Activated naive CD4-positive, alpha-beta T cell treated with anti-CD3 and anti-CD28 coated beads, Interleukin-2, amount 10 ng/mL, durations not matched to agents 7 days and 5 days (primary cell): ENCODE measurements around the gene DAAM2.

Experiments
- CTCF ChIA-PET: fragments of 350-600 bp; sonication (Branson Sonifier 250); formaldehyde crosslinking; loops from one replicate; lab custom pipeline; 2021; ENCODE audit warnings: antibody characterized with exemption; lab: Charles Lee
- DNase-seq: peaks from one replicate; pipeline ENCODE4 v3.0.0-alpha.2; 2020
- H3K27ac Mint-ChIP-seq: one replicate; pipeline ENCODE4 v1.8.0; 2021; ENCODE audit warnings: mild to moderate bottlenecking, moderate library complexity, mixed read lengths
- H3K27me3 Mint-ChIP-seq: one replicate; pipeline ENCODE4 v1.8.0; 2021; ENCODE audit warnings: mild to moderate bottlenecking, mixed read lengths
- H3K36me3 Mint-ChIP-seq: one replicate; pipeline ENCODE4 v1.8.0; 2021; ENCODE audit warnings: mixed read lengths
- H3K4me1 Mint-ChIP-seq: one replicate; pipeline ENCODE4 v1.8.0; 2021; ENCODE audit warnings: mixed read lengths
- H3K4me3 Mint-ChIP-seq: one replicate; pipeline ENCODE4 v1.8.0; 2021; ENCODE audit warnings: mild to moderate bottlenecking, moderate library complexity, mixed read lengths
- H3K9me3 Mint-ChIP-seq: one replicate; pipeline ENCODE4 v1.8.0; 2021; ENCODE audit warnings: mixed read lengths

The DAAM2 gene

DNA sequence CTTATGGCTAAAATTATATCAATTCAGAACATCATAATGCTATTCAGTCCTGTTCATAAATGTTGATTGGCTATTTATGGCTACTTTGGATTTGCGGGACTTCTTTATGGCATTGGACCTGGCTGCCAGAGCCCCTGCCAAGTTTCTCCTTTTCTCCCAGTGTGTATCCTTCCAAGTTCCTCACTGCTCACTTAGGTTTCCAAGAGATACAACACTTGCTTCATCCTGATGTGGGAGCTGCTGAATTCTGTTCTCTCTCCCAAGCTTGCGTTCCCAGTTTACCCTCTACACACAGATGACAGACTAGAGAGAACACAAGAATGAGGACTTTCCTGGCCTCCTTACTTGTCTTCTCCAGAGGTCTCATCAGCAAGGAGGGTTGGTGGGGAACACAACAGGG is 18.4 kb upstream of the DAAM2 start:
- no peaks in the 10 kb centered on the region for H3K36me3 Mint-ChIP-seq

DNA sequence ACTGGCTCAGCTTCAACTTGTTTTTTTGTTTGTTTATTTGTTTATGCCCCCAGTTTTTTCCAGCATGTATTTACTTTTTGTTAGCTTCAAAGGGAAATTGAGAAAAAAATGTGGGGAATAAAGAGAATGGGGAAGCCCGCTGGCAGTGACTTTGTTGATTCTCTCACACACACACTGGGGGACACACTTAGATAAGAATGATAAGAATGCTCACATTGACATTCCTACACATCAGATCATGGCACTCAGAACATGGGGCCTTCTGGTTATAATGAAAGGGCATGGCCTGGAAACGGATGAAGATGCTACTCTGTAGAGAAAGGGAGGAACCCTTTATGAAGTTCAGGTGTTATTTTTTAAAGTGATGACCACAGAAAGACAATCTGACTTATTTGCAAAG is 15.6 kb upstream of the DAAM2 start:
- no peak overlapping the region for H3K27ac Mint-ChIP-seq
- H3K9me3 Mint-ChIP-seq: no peaks in the 10 kb centered on the region
- CTCF ChIA-PET: no interaction called here
- no peaks in the 10 kb centered on the region for H3K36me3 Mint-ChIP-seq
- no peaks in the 10 kb centered on the region for H3K4me1 Mint-ChIP-seq
- DNase-seq: no peak
- H3K27me3 Mint-ChIP-seq: peaks cover 6% of the 10 kb centered on the region
- no peak overlapping the region for H3K4me3 Mint-ChIP-seq

More for the DNA sequence above, 18.4 kb upstream of the DAAM2 start:
- CTCF ChIA-PET: no interaction called here
- Mint-ChIP-seq H3K4me1 (no peaks in the 10 kb centered on the region), H3K27me3 (peaks cover 6% of the 10 kb centered on the region), H3K4me3 (no peak overlapping the region), H3K27ac (no peak overlapping the region), H3K9me3 (no peaks in the 10 kb centered on the region)
- no peak for DNase-seq

DNA sequence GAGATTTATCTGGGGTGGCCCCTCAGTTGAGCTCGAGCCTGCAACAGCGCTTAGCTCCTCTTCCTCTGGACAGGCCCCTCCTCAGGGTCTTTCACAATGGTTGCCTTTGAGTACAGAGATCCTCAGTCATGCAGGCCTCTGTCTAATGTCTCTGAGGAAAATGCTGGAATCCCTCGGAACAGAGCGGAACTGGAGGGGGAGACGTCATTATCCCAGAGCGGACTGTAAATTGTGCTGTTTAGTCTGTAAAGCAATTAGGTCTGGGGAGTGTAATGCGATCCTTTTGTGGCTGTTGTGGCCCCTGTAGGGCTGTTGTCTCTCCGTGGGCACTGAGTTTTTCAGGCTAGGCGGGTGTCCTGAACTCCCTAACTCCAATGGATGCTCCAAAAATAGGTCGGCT is 15.0 kb upstream of the DAAM2 start:
- no peaks in the 10 kb centered on the region for H3K36me3 Mint-ChIP-seq
- H3K9me3 Mint-ChIP-seq: no peaks in the 10 kb centered on the region
- no peak overlapping the region for H3K4me3 Mint-ChIP-seq
- CTCF ChIA-PET: no interaction called here
- H3K27me3 Mint-ChIP-seq: peaks cover 6% of the 10 kb centered on the region
- no peak for DNase-seq
- no peak overlapping the region for H3K27ac Mint-ChIP-seq
- H3K4me1 Mint-ChIP-seq: no peaks in the 10 kb centered on the region

DNA sequence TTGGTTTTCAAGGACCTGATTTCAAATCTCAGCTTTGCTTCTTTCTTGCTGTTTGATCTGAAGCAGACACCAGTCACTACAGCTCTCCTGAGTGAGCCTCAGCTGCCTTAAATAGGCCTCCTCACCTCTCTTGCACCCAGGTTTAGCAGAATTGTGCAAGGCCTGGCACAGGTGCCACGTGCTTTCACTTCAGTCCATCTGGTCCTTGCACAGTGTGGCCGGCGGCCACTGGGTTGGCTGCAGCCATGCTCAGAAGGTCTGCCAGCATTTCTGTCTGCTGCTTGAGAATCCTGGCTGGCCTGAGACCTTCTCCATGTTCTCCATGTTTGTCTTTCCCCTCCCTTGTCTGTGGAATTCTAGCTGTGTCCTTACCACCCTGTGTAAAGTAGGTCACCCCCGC is 14.5 kb upstream of the DAAM2 start:
- H3K9me3 Mint-ChIP-seq: no peaks in the 10 kb centered on the region
- no peak overlapping the region for H3K27ac Mint-ChIP-seq
- CTCF ChIA-PET: no interaction called here
- no peaks in the 10 kb centered on the region for H3K36me3 Mint-ChIP-seq
- no peak for DNase-seq
- H3K4me1 Mint-ChIP-seq: no peaks in the 10 kb centered on the region
- no peak overlapping the region for H3K4me3 Mint-ChIP-seq
- H3K27me3 Mint-ChIP-seq: peaks cover 6% of the 10 kb centered on the region

DNA sequence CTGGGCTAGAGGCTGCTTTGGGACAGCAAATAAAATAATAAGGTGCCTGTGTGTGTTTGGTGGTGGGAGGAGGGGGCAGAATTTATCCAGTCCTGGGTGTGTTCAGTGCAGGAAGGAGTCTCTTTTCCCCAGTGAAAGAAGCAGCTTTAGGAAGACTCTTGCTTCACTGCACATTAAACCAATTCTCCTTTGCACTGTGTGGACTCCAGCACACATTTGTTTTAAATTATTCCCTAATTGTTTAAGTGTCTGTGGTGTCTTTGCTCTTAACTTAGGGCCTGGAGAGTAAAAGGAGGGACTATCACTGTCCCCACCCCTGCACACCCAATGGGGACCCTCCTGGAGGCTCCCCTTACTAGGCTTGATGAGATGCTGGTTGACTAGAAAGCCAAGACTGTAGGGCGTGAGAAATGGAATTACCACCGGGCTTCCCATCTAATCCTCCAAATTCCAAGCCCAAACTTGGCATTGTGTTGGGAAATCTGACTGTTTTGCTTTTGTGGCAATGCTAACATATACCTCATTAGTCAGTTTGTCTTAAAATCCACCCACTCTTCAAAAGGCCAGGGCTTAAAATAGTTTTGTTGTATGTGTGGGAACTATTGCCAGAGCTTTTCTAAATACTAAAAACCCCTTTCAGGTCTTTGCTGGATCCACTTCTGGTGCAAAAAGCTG is 13.5 kb upstream of the DAAM2 start:
- no peak for DNase-seq
- H3K36me3 Mint-ChIP-seq: no peaks in the 10 kb centered on the region
- H3K27ac Mint-ChIP-seq: no peak overlapping the region
- peaks cover 6% of the 10 kb centered on the region for H3K27me3 Mint-ChIP-seq
- no peak overlapping the region for H3K4me3 Mint-ChIP-seq
- H3K9me3 Mint-ChIP-seq: no peaks in the 10 kb centered on the region
- CTCF ChIA-PET: no interaction called here
- no peaks in the 10 kb centered on the region for H3K4me1 Mint-ChIP-seq

DNA sequence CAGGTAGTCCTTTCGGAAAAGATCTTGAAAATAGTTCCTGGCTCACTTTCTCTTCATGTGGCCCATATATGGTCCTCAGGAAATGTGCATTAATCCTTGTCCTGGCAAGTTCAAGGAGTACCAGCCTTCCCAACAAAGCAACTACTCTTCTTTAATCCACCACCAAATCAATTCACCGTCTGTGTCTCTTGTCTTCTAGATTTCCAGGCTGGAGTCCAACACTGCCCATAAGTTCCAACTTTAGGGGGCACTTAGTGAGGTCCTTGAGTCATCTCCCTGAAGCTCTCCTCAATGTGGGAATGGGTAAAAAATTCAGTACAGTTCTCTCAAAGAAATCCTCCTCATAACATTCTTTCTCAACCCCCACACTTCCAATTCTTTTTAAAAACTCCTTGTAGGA is 6.9 kb upstream of the DAAM2 start:
- Mint-ChIP-seq H3K27me3 (peaks cover 11% of the 10 kb centered on the region), H3K9me3 (no peaks in the 10 kb centered on the region), H3K4me3 (no peak overlapping the region), H3K36me3 (no peaks in the 10 kb centered on the region), H3K4me1 (no peaks in the 10 kb centered on the region), H3K27ac (no peak overlapping the region)
- no peak for DNase-seq
- CTCF ChIA-PET: no interaction called here

DNA sequence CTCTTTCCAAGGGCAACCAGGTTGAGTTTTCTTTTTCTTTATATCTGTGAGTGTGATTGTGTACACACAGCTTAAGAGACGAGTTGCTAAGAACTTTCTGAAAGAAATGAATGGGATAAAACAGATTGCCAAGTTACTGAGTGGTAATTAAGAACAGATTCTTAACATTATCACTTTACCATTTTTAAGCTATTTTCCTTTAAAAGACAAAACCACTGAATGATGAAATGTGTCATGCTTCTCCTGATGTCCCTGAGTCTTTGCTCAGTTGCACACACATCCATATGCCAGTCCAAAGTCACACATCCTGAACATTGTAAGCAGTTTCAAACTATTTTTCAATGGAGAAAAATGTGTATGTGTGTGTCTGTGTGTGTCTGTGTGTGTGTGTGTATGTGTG is 5.5 kb upstream of the DAAM2 start:
- Mint-ChIP-seq H3K9me3 (no peaks in the 10 kb centered on the region), H3K36me3 (no peaks in the 10 kb centered on the region), H3K4me1 (no peaks in the 10 kb centered on the region), H3K27ac (no peak overlapping the region), H3K4me3 (no peak overlapping the region), H3K27me3 (peaks cover 22% of the 10 kb centered on the region)
- DNase-seq: no peak
- CTCF ChIA-PET: no interaction called here

DNA sequence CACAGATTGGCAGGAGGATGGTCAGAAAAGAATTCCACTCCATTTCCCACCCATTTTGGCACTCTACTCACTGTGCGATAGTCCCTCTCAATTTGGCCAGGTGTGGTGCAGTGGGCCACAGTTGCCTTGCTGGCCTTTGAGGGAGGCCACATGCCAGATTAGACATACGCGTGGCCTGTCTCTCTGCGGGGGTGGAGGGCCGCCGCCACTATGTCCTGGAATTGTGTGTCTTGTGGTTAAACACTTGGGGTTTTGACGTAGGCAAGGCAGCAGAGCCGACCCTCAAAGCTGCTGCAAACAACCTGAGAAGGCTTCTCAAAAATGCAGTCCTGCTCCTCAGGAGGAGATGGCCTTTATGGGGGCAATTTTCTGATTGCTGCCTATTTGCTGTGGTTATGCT is 4.9 kb upstream of the DAAM2 start:
- Mint-ChIP-seq H3K27me3 (peaks cover 29% of the 10 kb centered on the region), H3K4me1 (no peaks in the 10 kb centered on the region), H3K36me3 (no peaks in the 10 kb centered on the region), H3K9me3 (no peaks in the 10 kb centered on the region), H3K4me3 (no peak overlapping the region), H3K27ac (no peak overlapping the region)
- CTCF ChIA-PET: no interaction called here
- no peak for DNase-seq

DNA sequence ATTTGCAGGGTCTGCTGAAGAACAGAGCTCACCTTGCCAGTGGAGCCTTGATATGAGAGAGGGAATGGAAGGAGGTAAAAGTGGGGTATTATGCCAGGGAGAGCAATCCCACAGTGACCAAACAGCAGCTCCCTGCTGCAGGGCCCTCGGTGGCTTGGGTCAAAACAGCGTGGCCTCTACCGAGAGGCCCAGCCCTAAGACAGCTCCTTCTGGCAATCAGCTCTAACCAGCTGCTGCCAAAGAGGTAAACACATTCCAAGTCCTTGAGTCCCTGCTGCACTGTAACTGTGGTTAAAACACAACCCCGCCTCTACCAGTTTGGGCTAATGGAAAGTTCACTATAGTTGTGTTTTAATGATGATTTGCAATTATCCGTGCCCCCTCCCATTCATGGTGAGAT is 1.4 kb upstream of the DAAM2 start:
- Mint-ChIP-seq H3K36me3 (no peaks in the 10 kb centered on the region), H3K4me3 (no peak overlapping the region), H3K27me3 (peaks cover 62% of the 10 kb centered on the region), H3K27ac (no peak overlapping the region), H3K4me1 (no peaks in the 10 kb centered on the region), H3K9me3 (no peaks in the 10 kb centered on the region)
- no peak for DNase-seq
- CTCF ChIA-PET: no interaction called here

DNA sequence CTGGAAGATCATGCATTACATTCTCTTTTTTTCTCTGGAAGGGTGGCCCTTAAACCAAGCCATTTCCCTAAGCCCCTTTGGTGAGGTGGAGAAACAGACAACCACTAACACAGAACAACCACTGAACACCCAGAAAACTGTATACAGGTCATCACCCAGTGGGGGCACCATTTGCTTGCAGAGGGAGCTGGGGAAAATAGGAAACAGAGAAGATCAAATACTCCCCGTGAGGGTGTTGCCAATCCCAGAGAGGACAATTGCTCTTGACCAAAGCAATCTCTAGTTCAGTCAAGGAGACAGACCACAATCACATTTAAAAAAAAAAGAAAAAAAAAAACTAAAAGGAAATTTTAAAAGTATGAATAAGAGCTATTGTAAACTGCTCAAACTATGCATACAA is 865 bp upstream of the DAAM2 start:
- Mint-ChIP-seq H3K27me3 (peaks cover 67% of the 10 kb centered on the region), H3K9me3 (no peaks in the 10 kb centered on the region), H3K27ac (no peak overlapping the region), H3K4me3 (no peak overlapping the region), H3K36me3 (no peaks in the 10 kb centered on the region), H3K4me1 (no peaks in the 10 kb centered on the region)
- no peak for DNase-seq
- CTCF ChIA-PET: no interaction called here

DNA sequence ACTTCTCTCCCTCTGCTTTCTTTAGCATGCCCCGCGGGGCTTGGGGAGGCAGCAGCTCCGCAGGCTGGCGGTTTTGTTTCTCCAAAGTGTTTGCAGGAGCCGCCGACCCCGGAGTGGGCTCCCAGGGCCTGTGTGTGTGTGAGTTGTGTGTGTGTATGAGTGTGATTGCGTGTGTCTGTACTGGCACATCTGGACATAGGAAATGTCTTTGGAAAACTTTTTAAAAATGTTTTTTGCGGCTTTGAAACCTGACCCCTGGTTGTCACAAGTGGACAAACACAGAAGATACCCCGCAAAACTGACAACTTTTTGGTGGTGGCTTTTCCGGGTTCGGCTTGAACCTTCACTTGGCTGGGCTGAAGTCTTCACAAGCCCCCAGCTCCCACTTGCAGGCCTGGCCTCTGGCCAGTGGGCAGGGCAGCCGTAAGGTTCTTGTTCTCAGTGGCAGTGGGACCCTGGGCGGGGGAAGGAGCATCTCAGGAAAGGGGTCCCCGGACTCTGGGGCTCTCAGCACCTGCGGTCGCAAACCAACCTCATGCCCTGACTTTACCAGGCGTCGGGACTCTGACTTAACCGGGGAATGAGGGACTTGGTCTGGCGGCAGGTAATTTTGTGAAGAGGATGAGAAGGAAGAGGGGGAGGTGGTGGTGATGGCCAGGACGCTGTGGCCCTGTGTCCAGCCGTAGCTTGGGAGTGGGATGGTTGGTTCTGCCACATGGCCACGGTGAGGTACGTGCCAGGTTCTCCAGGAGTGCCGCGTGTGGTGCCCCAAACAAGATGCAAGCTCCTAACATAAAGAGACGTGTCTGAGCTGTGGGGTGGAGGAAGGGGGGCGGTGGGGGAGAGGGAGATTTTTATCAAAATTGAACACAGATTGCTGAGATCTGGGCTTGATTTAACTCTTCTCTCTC is 619 bp downstream of the DAAM2 start:
- H3K27ac Mint-ChIP-seq: no peak overlapping the region
- no peak for DNase-seq
- no peak overlapping the region for H3K4me3 Mint-ChIP-seq
- H3K27me3 Mint-ChIP-seq: peaks cover 62% of the 10 kb centered on the region
- CTCF ChIA-PET: no interaction called here
- H3K9me3 Mint-ChIP-seq: no peaks in the 10 kb centered on the region
- H3K36me3 Mint-ChIP-seq: no peaks in the 10 kb centered on the region
- no peaks in the 10 kb centered on the region for H3K4me1 Mint-ChIP-seq

DNA sequence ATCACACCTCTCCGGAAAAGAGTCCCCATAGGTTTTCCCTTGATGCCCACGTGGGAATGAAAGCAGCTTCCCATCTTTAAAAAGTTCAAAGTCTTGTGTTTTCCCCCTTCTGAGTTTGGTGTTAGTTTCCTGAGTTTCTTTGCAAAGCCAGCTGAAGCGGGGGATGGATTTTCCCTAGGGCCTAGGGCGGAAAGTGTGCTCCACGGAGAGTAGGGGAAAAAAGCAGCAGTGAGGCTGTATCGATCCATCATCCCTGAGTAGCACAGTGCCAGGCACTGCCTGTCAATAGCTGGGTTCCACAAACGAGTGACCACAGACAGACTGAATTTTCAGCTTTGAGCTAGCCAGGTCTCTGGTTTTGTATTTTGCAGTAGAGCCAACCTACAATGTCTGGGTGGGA is 1.3 kb downstream of the DAAM2 start:
- Mint-ChIP-seq H3K27ac (no peak overlapping the region), H3K27me3 (peaks cover 63% of the 10 kb centered on the region), H3K9me3 (no peaks in the 10 kb centered on the region), H3K36me3 (no peaks in the 10 kb centered on the region), H3K4me1 (no peaks in the 10 kb centered on the region), H3K4me3 (no peak overlapping the region)
- DNase-seq: no peak
- CTCF ChIA-PET: no interaction called here

DNA sequence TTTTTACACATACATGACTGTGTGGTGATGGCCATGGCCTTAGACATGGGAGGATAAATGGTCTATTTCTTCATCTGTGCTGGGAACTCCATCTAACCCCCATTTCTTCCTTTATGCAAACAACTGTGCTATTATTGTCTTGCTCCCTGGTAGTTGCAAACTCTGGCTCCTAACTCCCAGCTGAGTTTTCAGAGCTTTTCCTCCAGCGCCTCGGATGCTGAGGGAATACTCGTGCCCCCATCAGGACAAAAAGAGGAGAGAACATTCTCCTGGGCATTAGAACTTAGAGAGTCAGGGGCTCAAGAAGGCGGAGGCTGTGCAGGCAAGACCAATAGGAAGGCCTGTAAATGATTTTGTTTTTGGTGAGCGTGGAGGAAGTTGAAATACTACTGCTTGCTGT is 2.1 kb downstream of the DAAM2 start:
- H3K4me1 Mint-ChIP-seq: no peaks in the 10 kb centered on the region
- no peak for DNase-seq
- no peaks in the 10 kb centered on the region for H3K9me3 Mint-ChIP-seq
- CTCF ChIA-PET: no interaction called here
- peaks cover 66% of the 10 kb centered on the region for H3K27me3 Mint-ChIP-seq
- H3K27ac Mint-ChIP-seq: no peak overlapping the region
- H3K4me3 Mint-ChIP-seq: no peak overlapping the region
- no peaks in the 10 kb centered on the region for H3K36me3 Mint-ChIP-seq

DNA sequence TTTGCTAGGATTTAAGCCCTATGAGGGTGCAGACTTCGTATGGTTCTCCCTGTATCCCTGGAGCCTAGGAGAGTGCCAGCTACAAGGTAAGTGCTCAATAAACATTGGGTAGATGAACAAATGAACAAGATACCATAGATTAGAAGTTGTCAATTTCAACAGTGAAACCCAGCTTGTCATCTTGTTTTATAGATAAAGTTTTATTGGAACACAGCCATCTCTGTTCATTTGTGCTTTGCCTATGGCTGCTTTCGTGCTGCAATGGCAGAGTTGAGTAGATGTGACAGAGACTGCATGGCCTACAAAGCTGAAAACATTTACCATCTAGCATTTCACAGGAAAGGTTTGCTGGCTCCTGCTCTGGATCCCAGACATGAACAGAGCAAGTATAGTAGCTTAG is 5.6 kb downstream of the DAAM2 start:
- CTCF ChIA-PET: no interaction called here
- H3K4me1 Mint-ChIP-seq: no peaks in the 10 kb centered on the region
- H3K27me3 Mint-ChIP-seq: peaks cover 47% of the 10 kb centered on the region
- no peaks in the 10 kb centered on the region for H3K9me3 Mint-ChIP-seq
- H3K4me3 Mint-ChIP-seq: no peak overlapping the region
- no peak for DNase-seq
- no peak overlapping the region for H3K27ac Mint-ChIP-seq
- H3K36me3 Mint-ChIP-seq: no peaks in the 10 kb centered on the region
